ENCODE data around the gene OTOA. TPM values are rescaled to one million over a fixed set of nuclear protein-coding genes. Genes with fewer than 3 reads are reported as not detected.

The OTOA gene
- total and polyA plus RNA-seq, 2 of the 13 experiments (the other 11 are each of a cell fraction or from before 2014, with no cell fraction given): 0.05 to 0.15 TPM

DNA sequence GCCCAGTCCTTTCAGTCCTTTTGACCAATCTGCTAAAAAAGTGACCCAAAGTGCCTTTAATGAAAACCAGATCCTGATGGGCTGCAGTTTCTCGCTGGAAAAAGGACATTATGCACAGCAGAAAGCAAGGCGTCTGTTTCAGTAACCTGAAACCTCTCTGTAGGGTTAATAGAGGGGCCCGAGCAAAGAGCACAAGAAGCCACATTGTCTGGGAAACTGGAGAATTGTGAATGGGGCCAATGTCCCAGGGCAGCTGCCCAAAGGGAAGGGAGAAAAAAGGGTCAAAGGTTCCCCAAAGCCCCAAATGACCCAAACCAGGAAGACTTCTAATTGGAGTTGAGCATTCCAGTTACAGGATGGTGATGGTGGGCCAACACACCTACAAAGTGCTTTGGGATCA, 3.0 kb downstream of the OTOA start:
- DNase-seq (ENCODE audit: low spot score) (peak; percentile 75), FAIRE-seq (peak; percentile 73), ATAC-seq (peak; percentile 82)
- ChIA-PET POLR2A (no interaction called here), CTCF (ENCODE audit: low intra/inter-chr PET ratio, low total read pairs) (no interaction called here)
- peak overlapping the region in 2 of 3 experiments; percentile 33 to 38; a peak in 2 of 6 replicates for H3K4me3 ChIP-seq (replicated peaks in 1 of 3; ENCODE audit: insufficient read depth in 1 of 3, low read depth in 2 of 3, low read length in 3 of 3)
- H3K4me2 ChIP-seq (ENCODE audit: low read depth, low read length): peak overlapping the region; percentile 77
- H3K9ac ChIP-seq (ENCODE audit: insufficient read depth, low read depth, low read length): peak overlapping the region; percentile 33; the same call in 1 of the 2 replicates
- in situ Hi-C loops (cut with HindIII; ENCODE audit: extremely low pct_ligation_motif_present, low pct_unique_long_range_greater_than_20kb) (no loop called here), intact Hi-C loops (cut with micrococcal nuclease; ENCODE audit: unreplicated experiment) (no loop called here)
- BruUV-seq (replicated peaks): no TSS peak
- no peaks in the 10 kb centered on the region; a peak in 1 of 5 replicates for H3K27me3 ChIP-seq (ENCODE audit: control insufficient read depth in 1 of 2, insufficient read depth in 2 of 2, low read length in 2 of 2)
- H3K79me2 ChIP-seq (ENCODE audit: insufficient read depth, low read length): no peaks in the 10 kb centered on the region
- H3K36me3 ChIP-seq (replicated peaks in 1 of 2; ENCODE audit: control insufficient read depth in 1 of 2, insufficient read depth in 2 of 2, low read length in 2 of 2): no peaks in the 10 kb centered on the region
- no peak overlapping the region for H2AFZ ChIP-seq (ENCODE audit: low read length)
- H3K27ac ChIP-seq (ENCODE audit: extremely low read length, insufficient read depth, low read length): peak overlapping the region; percentile 29
- no peaks in the 10 kb centered on the region for H3K9me3 ChIP-seq (ENCODE audit: low read length)
- H3K4me1 ChIP-seq (ENCODE audit: insufficient read depth, low read length): peaks cover 38% of the 10 kb centered on the region
- 4% methylated on average over 3 of the region's 3 CpGs for WGBS (ENCODE audit: low lambda C conversion rate)
- no peaks in the 10 kb centered on the region for H4K20me1 ChIP-seq (ENCODE audit: insufficient read depth, low read length)
- TF ChIP-seq DPF2 (CRISPR knock-in tag; IDR thresholded peaks at IDR 0.05; ENCODE audit: borderline replicate concordance, low read depth) (no peak), NFIC (IDR thresholded peaks at IDR 0.05; ENCODE audit: low read length) (no peak), ATRX (CRISPR knock-in tag; IDR thresholded peaks at IDR 0.05; ENCODE audit: borderline replicate concordance) (no peak), SCMH1 (CRISPR knock-in tag; IDR thresholded peaks at IDR 0.05; ENCODE audit: borderline replicate concordance) (no peak), ZNF891 (CRISPR knock-in tag; IDR thresholded peaks at IDR 0.05) (no peak), RBFOX2 (IDR thresholded peaks at IDR 0.05; ENCODE audit: low read depth, low read length) (no peak), KDM4B (CRISPR knock-in tag; IDR thresholded peaks at IDR 0.05) (no peak), ZNF121 (CRISPR knock-in tag; IDR thresholded peaks at IDR 0.05) (no peak), RFX1 (IDR thresholded peaks at IDR 0.05) (no peak), SKI (IDR thresholded peaks at IDR 0.05; ENCODE audit: partially characterized antibody) (no peak), ZNF383 (CRISPR knock-in tag; IDR thresholded peaks at IDR 0.05; ENCODE audit: borderline replicate concordance) (no peak), TBP (CRISPR knock-in tag; IDR thresholded peaks at IDR 0.05) (no peak)
- TF ChIP-seq, protein P1, sequence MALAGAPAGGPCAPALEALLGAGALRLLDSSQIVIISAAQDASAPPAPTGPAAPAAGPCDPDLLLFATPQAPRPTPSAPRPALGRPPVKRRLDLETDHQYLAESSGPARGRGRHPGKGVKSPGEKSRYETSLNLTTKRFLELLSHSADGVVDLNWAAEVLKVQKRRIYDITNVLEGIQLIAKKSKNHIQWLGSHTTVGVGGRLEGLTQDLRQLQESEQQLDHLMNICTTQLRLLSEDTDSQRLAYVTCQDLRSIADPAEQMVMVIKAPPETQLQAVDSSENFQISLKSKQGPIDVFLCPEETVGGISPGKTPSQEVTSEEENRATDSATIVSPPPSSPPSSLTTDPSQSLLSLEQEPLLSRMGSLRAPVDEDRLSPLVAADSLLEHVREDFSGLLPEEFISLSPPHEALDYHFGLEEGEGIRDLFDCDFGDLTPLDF (CRISPR knock-in tag; IDR thresholded peaks at IDR 0.05): no peak
- TF ChIP-seq, protein P2, sequence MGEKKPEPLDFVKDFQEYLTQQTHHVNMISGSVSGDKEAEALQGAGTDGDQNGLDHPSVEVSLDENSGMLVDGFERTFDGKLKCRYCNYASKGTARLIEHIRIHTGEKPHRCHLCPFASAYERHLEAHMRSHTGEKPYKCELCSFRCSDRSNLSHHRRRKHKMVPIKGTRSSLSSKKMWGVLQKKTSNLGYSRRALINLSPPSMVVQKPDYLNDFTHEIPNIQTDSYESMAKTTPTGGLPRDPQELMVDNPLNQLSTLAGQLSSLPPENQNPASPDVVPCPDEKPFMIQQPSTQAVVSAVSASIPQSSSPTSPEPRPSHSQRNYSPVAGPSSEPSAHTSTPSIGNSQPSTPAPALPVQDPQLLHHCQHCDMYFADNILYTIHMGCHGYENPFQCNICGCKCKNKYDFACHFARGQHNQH (CRISPR knock-in tag; IDR thresholded peaks at IDR 0.05): no peak
- TF ChIP-seq, protein P3, sequence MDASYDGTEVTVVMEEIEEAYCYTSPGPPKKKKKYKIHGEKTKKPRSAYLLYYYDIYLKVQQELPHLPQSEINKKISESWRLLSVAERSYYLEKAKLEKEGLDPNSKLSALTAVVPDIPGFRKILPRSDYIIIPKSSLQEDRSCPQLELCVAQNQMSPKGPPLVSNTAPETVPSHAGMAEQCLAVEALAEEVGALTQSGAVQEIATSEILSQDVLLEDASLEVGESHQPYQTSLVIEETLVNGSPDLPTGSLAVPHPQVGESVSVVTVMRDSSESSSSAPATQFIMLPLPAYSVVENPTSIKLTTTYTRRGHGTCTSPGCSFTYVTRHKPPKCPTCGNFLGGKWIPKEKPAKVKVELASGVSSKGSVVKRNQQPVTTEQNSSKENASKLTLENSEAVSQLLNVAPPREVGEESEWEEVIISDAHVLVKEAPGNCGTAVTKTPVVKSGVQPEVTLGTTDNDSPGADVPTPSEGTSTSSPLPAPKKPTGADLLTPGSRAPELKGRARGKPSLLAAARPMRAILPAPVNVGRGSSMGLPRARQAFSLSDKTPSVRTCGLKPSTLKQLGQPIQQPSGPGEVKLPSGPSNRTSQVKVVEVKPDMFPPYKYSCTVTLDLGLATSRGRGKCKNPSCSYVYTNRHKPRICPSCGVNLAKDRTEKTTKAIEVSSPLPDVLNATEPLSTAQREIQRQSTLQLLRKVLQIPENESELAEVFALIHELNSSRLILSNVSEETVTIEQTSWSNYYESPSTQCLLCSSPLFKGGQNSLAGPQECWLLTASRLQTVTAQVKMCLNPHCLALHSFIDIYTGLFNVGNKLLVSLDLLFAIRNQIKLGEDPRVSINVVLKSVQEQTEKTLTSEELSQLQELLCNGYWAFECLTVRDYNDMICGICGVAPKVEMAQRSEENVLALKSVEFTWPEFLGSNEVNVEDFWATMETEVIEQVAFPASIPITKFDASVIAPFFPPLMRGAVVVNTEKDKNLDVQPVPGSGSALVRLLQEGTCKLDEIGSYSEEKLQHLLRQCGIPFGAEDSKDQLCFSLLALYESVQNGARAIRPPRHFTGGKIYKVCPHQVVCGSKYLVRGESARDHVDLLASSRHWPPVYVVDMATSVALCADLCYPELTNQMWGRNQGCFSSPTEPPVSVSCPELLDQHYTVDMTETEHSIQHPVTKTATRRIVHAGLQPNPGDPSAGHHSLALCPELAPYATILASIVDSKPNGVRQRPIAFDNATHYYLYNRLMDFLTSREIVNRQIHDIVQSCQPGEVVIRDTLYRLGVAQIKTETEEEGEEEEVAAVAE (CRISPR knock-in tag; IDR thresholded peaks at IDR 0.05; ENCODE audit: borderline replicate concordance): no peak
